GM18526 (cell line): ENCODE measurements around the gene GFI1B.

Experiments
- POLR2A ChIP-seq: IDR thresholded peaks from 3 replicates; pipeline ENCODE4 v1.6.1; 2011; ENCODE audit not compliant: insufficient read length; ENCODE audit errors: extremely low read depth

GFI1B gene

DNA sequence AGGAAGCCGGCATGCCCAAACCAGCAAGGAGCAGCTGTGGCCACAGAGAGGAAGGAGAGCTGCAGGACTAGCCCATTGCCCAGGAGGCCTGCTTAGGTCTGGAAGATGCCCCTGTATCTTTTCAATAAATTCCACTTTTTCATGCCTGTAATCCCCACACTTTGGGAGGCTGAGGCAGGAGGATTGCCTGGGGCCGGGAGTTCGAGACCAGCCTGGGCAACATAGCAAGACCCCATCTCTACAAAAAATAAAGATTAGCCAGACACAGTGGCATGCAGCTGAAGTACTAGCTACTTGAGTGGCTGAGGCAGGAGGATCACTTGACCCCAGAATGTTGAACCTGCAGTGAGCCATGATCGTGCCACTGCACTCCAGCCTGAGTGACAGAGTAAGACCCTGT lies 28.8 kb upstream of the GFI1B start:
- no peak for TF ChIP-seq POLR2A

DNA sequence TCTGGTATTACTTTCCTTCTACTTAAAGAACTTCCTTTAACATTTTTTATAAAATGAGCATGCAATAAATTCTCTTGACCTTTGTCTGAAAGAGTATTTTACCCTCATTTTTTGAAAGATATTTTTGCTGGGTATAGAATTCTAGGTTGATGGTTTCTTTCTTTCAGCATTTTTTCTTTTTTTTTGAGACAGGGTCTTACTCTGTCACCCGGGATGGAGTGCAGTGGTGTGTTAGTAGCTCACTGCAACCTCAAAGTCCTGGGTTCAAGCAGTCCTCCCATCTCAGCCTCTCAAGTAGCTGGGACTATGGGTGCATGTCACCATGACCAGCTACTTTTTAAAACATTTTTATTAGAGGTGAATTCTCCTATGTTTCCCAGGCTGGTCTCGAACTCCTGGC lies 23.4 kb upstream of the GFI1B start:
- no peak for TF ChIP-seq POLR2A

DNA sequence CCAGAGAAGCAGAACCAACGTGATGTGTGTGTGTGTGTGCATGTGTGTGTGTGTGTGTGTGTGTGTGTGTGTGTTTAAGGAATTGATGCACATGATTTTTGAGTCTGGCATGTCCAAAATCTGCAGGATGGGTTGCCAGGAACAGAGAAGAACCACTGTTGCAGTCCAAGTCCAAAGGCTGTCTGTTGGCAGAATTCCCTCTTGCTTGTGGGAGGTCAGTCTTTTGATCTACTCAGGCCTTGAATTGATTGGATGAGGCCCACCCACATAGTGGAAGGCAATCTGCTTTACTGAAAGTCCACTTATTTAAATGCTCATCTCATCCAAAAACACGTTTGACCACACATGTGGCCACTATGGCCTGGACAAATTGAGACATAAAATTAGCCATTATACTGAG lies 22.7 kb upstream of the GFI1B start:
- no peak for TF ChIP-seq POLR2A

DNA sequence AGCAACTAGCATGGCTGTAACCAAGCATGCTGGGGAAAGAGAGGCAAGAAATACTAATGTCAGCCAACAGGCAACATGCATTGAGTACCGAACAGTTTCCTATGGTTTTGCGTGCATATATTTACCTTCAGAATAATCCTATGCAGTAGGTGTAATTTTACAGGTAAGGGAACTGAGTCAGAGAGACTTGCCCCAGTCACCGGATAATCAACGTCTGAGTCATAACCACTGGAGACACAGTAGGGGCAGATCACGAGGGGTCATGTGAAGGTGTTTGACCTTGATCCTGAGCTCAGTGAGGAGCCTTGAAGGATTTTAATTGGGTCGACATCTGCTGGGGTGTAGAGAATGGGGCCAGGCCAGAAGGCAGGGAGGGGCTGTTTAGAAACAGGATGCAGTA lies 20.7 kb upstream of the GFI1B start:
- no peak for TF ChIP-seq POLR2A

DNA sequence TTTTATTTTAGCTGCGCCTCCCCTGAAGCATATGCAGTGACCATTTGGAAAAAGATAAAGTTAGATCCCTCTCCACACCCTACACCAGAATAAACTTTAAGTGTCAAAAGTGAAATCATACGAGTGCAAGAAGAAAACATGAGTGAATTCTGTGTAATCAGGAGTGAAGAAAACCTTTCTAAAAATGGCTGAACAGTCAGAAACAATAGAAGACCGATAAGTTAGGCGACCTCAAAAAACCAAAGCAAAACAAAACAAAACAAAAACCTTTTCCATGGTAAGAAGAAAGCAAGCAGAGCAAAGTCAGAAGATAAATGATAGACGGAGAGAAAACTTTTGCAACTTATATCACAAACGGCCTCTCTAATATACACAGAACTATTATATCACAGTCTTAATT lies 17.5 kb upstream of the GFI1B start:
- TF ChIP-seq POLR2A = no peak

DNA sequence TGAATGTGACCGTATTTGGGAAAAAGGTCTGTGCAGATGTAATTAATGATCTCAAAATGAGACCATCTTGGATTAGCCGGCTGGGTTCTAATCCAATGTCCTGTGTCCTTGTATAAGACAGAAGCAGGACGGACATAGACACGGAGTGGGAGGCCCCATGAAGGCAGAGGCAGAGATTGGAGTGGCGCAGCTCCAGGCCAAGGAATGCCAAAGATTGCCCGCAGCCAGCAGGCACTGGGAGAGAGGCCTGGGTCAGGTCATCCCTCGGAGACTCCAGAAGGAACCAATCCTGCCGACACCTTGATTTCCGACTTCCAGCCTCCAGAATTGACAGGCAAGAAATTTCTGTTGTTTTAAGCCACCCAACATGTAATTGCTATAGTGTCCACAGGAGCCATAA lies 13.0 kb upstream of the GFI1B start:
- TF ChIP-seq POLR2A = no peak

DNA sequence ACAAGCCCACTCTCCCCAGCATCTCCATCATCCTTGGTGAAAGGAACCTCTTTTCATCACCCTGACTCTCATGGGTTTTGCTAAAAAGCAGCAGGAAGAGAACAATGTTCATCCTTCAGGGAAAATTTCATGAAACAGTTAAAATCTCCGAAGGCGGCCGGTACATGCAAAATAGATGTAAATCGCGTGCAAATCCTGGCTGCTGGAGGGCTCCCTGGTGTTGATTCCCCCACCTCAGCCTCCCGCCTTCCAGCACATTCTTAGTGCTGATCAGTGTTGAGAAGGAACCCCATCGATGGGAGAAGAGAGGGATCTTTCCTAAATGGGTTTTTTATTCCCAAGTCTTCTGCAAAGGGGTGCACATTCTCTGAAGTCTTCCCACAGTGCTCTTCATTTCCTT lies 8.7 kb upstream of the GFI1B start:
- no peak for TF ChIP-seq POLR2A

DNA sequence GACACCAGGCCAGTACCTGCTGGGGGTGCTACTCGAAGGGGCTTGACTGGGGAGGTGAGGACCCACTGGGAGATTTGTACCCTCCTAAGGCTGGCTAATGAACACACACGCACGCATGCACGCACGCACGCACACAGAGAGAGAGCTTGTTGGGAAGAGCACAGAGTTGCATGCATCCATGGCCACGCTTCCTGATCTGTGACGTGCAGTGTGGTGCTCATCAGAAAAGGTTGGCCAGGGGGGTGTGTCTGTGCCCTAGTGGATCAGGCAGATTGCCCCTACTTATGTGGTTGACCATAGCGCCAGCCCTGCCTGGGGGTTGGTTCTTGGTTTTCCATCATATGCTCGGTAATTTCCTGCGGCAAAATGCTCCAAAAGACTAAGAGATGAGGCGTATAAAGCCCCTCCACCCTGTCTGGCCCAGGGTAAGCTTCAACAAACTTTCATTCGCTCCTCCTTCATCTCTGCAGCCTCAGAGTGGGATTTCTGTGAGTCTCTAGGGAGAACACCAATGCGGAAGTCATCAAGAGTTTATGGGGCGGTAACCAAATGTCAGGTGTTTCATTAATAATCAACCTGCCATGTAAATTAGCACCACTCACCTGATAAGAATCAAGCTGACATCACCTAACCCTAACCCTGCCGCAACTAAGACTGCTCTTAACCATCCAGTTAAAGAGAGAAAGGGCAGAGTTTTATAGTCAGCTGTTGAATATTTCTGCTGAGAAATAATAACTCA lies 8.0 kb upstream of the GFI1B start:
- TF ChIP-seq POLR2A = no peak

DNA sequence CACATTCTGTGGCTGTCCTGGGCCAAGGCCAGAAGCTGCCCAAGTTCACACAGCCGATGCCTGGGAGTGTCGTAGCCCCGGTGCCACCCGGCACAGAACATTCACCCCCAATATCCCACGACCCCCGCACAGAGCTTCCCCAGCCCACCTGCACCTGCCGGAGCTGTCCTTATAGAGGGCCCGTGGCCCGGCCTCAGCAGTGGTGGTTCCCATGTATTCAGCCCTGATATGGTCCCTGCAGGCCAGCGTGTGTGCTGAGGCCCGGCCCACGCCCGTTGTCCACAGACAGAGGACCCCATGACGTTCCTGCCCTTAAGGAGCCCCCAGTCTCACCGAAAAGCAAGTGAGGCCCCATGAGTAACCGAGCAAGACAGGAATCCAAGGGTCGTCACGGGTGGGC lies 5.3 kb upstream of the GFI1B start:
- no peak for TF ChIP-seq POLR2A

DNA sequence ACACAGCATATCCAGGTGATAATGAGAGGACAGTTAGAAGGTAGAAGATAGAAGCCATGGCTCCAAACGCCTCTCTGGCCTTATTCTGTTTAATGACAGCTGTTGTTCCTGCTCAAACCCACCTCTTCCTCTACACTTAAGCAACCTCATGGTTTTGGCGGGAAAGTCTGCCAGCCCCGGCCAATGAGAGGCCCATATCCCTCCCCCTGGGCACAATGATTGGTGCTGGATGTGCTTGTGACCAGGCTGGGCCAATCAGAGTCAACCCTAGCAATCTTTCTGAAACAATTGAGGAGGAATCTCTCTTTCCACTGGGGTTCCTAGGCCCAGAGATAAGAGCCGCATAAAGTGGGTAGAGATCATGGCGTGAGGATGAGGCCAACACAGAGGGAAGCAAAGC lies 4.8 kb upstream of the GFI1B start:
- no peak for TF ChIP-seq POLR2A

DNA sequence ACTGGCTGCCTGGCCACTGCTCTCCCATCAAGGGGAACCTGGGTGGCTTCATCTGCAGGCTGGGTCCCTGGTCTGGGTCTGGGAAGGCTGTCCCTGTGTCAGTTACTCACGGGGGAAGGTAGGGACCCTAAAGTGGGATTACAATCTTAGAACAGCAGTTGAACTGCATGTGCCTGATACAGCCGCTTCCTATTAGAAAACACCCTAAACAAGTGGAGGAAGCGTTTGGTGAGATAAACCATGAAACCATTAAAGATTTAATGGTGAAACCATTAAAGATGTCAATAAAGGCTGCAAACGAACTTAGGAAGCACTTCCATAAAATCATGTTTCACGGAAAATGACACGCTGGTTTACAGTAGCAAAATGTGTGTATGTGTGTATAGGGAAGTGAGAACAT lies 2.5 kb upstream of the GFI1B start:
- no peak for TF ChIP-seq POLR2A

DNA sequence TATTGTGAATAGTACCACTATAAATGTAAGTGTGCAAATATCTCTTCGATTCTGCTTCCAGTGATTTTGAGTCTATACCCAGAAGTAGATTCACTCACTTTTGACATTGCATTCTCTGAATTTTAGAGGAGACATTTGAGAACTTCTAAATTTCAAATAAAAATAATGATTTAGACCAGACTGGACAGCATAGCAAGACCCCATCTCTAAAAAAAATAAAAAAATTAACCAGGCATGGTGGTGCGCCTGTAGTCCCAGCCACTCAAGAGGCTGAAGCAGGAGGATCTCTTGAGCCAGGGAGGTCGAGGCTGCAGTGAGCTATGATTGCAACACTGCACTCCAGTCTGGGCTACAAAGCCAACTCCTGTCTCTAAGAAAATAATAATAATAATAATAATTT lies 1.9 kb upstream of the GFI1B start:
- no peak for TF ChIP-seq POLR2A

DNA sequence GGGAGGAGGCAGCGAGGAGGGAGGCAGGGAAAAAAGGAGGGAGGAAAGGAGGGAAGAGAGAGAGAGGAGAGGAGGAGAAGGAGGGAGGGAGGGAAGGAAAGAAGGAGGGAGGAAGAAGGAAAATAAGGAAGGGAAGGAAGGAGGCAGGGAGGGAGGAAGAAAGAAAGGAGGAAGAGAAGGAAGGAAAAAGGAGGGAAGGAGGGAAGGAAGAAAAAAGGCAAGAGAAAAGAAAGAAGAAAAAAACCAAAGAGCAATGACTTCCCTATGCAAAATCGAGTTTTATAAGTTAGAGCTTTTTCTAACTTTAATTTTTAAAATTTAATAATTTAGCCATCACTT lies 413 bp upstream of the GFI1B start:
- TF ChIP-seq POLR2A = no peak

DNA sequence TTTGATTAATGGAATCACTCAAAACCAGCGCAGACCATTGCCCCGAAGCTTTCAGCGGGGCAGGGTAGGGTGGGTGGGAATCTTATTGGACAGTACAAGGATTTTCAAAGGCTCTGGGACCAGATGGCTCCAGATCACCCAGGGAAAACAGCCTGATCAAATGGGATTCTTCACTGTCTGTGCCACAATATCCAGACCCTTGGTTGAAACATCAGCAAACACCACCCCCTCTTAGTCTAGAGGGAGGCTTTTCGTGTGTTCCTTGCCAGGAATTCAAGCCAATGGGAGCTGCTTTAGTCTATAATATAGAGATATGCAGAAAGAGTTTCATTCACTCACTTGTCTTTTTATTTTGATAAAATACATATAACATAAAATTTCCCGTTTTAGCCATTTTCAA lies 1.7 kb downstream of the GFI1B start:
- TF ChIP-seq POLR2A = no peak

DNA sequence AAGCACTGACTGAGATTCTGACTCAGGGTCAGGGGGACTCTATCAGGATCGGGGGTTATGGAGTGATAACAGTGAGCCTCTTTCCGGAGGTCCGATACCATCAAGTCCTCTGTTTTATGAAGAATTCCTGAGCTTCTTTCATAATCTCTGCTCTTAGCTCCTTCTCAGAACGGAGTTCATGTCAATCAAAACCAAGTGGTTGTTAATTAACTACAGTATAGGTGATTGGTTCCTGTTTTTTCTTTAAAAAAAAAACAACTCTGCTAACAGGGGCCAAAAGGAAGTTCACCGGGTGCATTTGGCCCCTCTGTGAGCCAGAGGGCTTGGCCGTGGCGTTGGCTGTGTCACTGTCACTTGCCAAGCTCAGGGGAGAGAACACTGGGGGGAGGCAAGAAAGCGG lies 4.0 kb downstream of the GFI1B start:
- TF ChIP-seq POLR2A = peak; percentile 67

DNA sequence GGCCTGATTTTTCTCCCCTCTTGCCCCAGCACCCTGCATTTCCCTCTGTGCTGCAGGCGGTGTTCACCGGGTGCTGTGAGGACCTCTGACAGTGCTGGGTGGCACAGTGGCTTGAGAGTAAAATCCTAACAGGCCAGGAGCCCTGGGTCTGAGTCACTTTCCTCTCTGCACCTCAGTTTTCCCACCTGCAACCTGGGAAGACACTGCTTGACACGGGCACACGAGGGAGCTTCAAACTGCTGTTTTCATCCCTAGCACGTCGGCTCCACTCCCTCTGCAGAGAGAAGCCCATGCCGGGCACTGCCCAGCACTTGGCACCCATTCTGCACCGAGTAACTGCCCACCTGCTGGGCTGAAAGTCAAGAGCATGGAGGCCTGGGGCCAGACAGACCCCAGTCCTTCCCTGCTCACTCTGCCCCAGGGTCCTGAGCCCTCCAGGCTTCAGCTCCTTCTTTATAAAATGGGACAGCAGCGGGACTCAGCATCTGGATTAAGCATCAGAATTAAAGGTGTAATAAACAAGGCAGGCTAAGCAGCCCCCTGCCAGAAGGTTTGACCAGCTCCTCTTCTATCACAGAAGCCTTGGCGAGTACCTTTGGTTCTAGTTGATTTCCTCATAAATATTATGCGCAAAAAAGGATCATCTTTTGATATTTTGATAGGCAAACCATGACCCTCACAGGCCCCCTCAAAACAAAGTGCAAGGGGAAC lies 5.2 kb downstream of the GFI1B start:
- TF ChIP-seq POLR2A = no peak

DNA sequence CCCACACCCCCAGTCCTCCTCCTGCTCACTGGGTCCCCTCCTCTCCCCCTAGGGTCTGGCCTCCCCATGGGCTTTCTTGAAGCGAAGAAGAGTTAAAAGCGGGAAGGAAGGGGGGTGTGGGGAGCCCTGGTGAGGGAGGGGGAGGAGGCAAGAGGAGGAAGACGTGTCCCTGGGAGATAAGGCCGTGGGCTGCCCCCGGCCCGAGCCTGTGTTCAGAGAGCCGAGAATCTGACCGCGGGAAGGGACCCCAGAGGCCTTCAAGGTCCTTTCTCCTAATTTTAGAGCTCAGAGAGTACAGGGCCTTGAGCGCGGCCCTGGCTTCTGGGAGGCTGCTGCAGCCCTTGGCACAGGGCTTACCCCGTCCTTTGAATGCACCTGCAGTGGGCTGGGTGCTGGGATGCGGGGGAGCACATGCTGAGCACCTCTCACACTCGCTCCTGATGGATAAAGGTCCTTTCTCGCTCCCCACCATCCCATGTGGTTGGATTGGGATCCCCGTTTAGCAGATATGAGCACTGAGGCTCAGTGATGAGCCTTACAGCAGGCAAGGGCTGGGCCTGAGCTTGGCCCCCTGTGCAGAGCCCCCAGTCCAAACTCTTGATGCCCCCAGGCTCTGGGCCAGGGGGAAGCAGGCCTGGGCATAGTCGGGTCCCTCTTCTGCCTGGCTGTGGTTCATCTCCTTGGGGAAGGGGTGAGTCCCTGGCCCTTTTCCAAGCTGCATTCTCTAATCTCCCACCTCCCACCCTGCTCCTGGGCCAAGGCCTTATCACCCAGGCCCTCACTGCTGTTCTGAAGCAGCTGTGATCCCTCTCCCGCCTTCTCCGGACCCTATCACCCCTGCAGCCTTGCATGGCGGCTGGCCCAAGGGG lies 5.9 kb downstream of the GFI1B start:
- TF ChIP-seq POLR2A = no peak

DNA sequence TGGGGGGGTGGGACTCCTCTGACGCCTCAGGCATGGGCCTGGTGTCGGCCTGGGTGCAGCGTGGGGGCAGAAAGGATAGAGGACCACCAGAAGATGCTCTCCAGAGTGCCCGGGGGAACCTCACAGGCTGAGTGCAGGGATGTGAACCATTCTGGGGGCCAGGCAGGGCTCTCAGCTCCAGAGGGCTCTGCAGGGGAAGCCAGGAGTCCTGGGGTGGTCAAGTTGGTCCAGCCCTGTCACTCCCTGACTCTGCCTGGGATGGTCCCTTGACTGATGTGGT lies 6.5 kb downstream of the GFI1B start:
- TF ChIP-seq POLR2A = no peak
